Duodenal mucosa (tissue), 2 donors: ENCODE results near the gene JAZF1.

Source experiments
- H3K27ac ChIP-seq: one replicate; pipeline ENCODE4 v1.7.0; 2013; ENCODE audit warnings: low read depth, low read length
- H3K27me3 ChIP-seq, 2 donors: one replicate each; pipeline ENCODE4 v1.7.0; 2013; ENCODE audit warnings: low read length in 2 of 2, control low read depth in 1 of 2; ENCODE audit not compliant: insufficient read depth in 2 of 2, control insufficient read depth in 1 of 2
- H3K36me3 ChIP-seq, 2 donors: one replicate each; pipeline ENCODE4 v1.7.0; 2013; ENCODE audit warnings: low read length in 2 of 2, control low read depth in 1 of 2; ENCODE audit not compliant: insufficient read depth in 2 of 2, control insufficient read depth in 1 of 2
- H3K4me1 ChIP-seq, 2 donors: one replicate each; pipeline ENCODE4 v1.7.0; 2013; ENCODE audit warnings: low read length in 2 of 2, control low read depth in 1 of 2; ENCODE audit not compliant: insufficient read depth in 2 of 2, control insufficient read depth in 1 of 2
- H3K4me3 ChIP-seq, 2 donors: one replicate each; pipeline ENCODE4 v1.7.0; 2013; ENCODE audit warnings: low read length in 2 of 2, low read depth in 1 of 2
- H3K9ac ChIP-seq, 2 donors: one replicate each; pipeline ENCODE4 v1.7.0; 2013; ENCODE audit warnings: low read length in 2 of 2, low read depth in 1 of 2
- H3K9me3 ChIP-seq, 2 donors: one replicate each; pipeline ENCODE4 v1.7.0; 2013; ENCODE audit warnings: low read length in 2 of 2, control low read depth in 1 of 2; ENCODE audit not compliant: control insufficient read depth in 1 of 2

Gene JAZF1

GRCh38 chr7:27842094-27842692 is 338.4 kb downstream of the JAZF1 start:
- H3K4me3 ChIP-seq = no peak overlapping the region
- no peaks in the 10 kb centered on the region for H3K4me1 ChIP-seq
- H3K27ac ChIP-seq = no peak overlapping the region
- H3K36me3 ChIP-seq = no peaks in the 10 kb centered on the region
- H3K27me3 ChIP-seq = no peaks in the 10 kb centered on the region
- H3K9me3 ChIP-seq = no peaks in the 10 kb centered on the region
- H3K9ac ChIP-seq = no peak overlapping the region

- Histone ChIP-seq H3K27me3 (no peaks in the 10 kb centered on the region), H3K27ac (no peak overlapping the region), H3K9ac (no peak overlapping the region), H3K4me1 (no peaks in the 10 kb centered on the region), H3K36me3 (no peaks in the 10 kb centered on the region), H3K9me3 (no peaks in the 10 kb centered on the region), H3K4me3 (no peak overlapping the region)
Measured at GRCh38 chr7:27840760-27841364, 339.7 kb downstream of the JAZF1 start.

- H3K27ac ChIP-seq = no peak overlapping the region
- H3K27me3 ChIP-seq = no peaks in the 10 kb centered on the region
- H3K9me3 ChIP-seq = no peaks in the 10 kb centered on the region
- H3K9ac ChIP-seq = no peak overlapping the region
- no peaks in the 10 kb centered on the region for H3K36me3 ChIP-seq
- H3K4me1 ChIP-seq = no peaks in the 10 kb centered on the region
- no peak overlapping the region for H3K4me3 ChIP-seq
Measured at GRCh38 chr7:27840313-27840712, 340.3 kb downstream of the JAZF1 start.

- H3K36me3 ChIP-seq = no peaks in the 10 kb centered on the region
- no peak overlapping the region for H3K9ac ChIP-seq
- no peaks in the 10 kb centered on the region for H3K27me3 ChIP-seq
- no peaks in the 10 kb centered on the region for H3K9me3 ChIP-seq
- H3K4me3 ChIP-seq = no peak overlapping the region
- H3K27ac ChIP-seq = no peak overlapping the region
- no peaks in the 10 kb centered on the region for H3K4me1 ChIP-seq
Measured at GRCh38 chr7:27839099-27839498, 341.5 kb downstream of the JAZF1 start.

- Histone ChIP-seq H3K27me3 (no peaks in the 10 kb centered on the region), H3K9ac (no peak overlapping the region), H3K36me3 (peaks cover 9 to 13% of the 10 kb centered on the region in 2 donors), H3K9me3 (no peaks in the 10 kb centered on the region), H3K4me3 (no peak overlapping the region), H3K27ac (no peak overlapping the region), H3K4me1 (no peaks in the 10 kb centered on the region)
Measured at GRCh38 chr7:27836536-27836935, 344.1 kb downstream of the JAZF1 start.

- Histone ChIP-seq H3K27me3 (no peaks in the 10 kb centered on the region), H3K4me1 (no peaks in the 10 kb centered on the region), H3K9ac (no peak overlapping the region), H3K27ac (no peak overlapping the region), H3K36me3 (peaks cover 9 to 19% of the 10 kb centered on the region in 2 donors), H3K4me3 (no peak overlapping the region), H3K9me3 (no peaks in the 10 kb centered on the region)
Measured at GRCh38 chr7:27835376-27835775, 345.2 kb downstream of the JAZF1 start.

- Histone ChIP-seq H3K9ac (no peak overlapping the region), H3K4me3 (no peak overlapping the region), H3K27me3 (no peaks in the 10 kb centered on the region), H3K27ac (no peak overlapping the region), H3K4me1 (no peaks in the 10 kb centered on the region), H3K9me3 (no peaks in the 10 kb centered on the region), H3K36me3 (peaks cover 9 to 19% of the 10 kb centered on the region in 2 donors)
Measured at GRCh38 chr7:27834179-27834921, 346.2 kb downstream of the JAZF1 start.

- H3K9me3 ChIP-seq = no peaks in the 10 kb centered on the region
- H3K4me1 ChIP-seq = no peaks in the 10 kb centered on the region
- H3K36me3 ChIP-seq = peaks cover 0 to 12% of the 10 kb centered on the region in 2 donors
- no peaks in the 10 kb centered on the region for H3K27me3 ChIP-seq
- no peak overlapping the region for H3K9ac ChIP-seq
- H3K4me3 ChIP-seq = no peak overlapping the region
- H3K27ac ChIP-seq = no peak overlapping the region
Measured at GRCh38 chr7:27826357-27826756, 354.2 kb downstream of the JAZF1 start.

GRCh38 chr7:27825891-27826290 is 354.7 kb downstream of the JAZF1 start:
- Histone ChIP-seq H3K27ac (no peak overlapping the region), H3K36me3 (peaks cover 0 to 8% of the 10 kb centered on the region in 2 donors)

GRCh38 chr7:27822245-27822644 is 358.4 kb downstream of the JAZF1 start:
- Histone ChIP-seq H3K27me3 (no peaks in the 10 kb centered on the region), H3K36me3 (peaks cover 12 to 14% of the 10 kb centered on the region in 2 donors), H3K9ac (no peak overlapping the region), H3K4me1 (no peaks in the 10 kb centered on the region), H3K9me3 (no peaks in the 10 kb centered on the region), H3K4me3 (no peak overlapping the region), H3K27ac (no peak overlapping the region)

More at GRCh38 chr7:27825891-27826290, 354.7 kb downstream of the JAZF1 start:
- Histone ChIP-seq H3K27me3 (no peaks in the 10 kb centered on the region), H3K4me3 (no peak overlapping the region), H3K4me1 (no peaks in the 10 kb centered on the region), H3K9ac (no peak overlapping the region), H3K9me3 (no peaks in the 10 kb centered on the region)
